ENCODE data around the gene SPTBN4. TPM values are rescaled to one million over a fixed set of nuclear protein-coding genes. Genes with fewer than 3 reads are reported as not detected.

The SPTBN4 gene
- total and polyA plus RNA-seq, 2 experiments from 2014 or later, result 0.67 to 1.3 TPM

GRCh38 chr19:40553885-40554857, 87.4 kb downstream of the SPTBN4 start:
- H3K79me2 ChIP-seq, result no peaks in the 10 kb centered on the region
- DNase-seq (ENCODE audit: low spot score), result no peak
- 38% methylated on average over 60 of the region's 69 CpGs for WGBS (ENCODE audit: low lambda C conversion rate, missing lambda C conversion rate)

DNA sequence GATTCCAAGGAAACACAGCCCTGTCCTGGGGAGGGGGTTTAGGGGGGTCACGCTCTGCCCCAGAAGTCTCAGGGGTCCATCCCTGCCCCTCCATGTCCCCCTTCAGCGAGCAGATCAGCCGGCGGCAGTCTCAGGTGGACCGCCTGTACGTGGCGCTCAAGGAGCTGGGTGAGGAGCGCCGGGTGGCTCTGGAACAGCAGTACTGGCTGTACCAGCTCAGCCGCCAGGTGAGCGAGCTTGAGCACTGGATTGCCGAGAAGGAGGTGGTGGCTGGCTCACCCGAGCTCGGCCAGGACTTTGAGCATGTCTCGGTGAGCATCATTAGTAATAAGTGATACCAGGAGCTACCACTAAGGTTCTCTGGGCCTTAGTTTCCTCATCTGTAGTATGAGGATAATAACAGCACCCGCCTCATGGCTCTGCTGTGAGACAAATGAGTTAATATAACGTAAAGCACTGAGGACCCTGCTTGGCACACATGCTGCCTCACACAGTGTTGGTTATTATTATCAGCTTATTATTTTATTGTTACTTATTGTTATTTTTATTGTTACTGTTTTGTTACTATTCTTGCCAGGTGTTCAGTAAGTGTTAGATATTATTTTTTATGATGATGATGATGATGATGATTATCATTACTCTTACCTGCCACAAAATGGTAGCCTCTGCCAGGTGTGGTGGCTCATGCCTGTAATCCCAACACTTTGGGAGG, 89.3 kb downstream of the SPTBN4 start:
- DNase-seq (ENCODE audit: low spot score), result no peak

More at GRCh38 chr19:40553885-40554857, 87.4 kb downstream of the SPTBN4 start:
- Histone ChIP-seq H3K27me3 (peaks cover 39% of the 10 kb centered on the region), H2AFZ (no peak overlapping the region), H3K4me2 (peak overlapping the region; percentile 41), H3K36me3 (replicated peaks; ENCODE audit: insufficient read depth, low read depth) (no peaks in the 10 kb centered on the region), H3K27ac (no peak overlapping the region), H3K9me2 (replicated peaks; ENCODE audit: insufficient read depth) (no peaks in the 10 kb centered on the region), H4K20me1 (ENCODE audit: insufficient read depth, poor library complexity, severe bottlenecking) (no peaks in the 10 kb centered on the region), H3K4me1 (ENCODE audit: insufficient read depth) (no peaks in the 10 kb centered on the region), H3K4me3 (no peak overlapping the region), H3K9me3 (ENCODE audit: low read depth) (no peaks in the 10 kb centered on the region)
- TF ChIP-seq, protein P1, sequence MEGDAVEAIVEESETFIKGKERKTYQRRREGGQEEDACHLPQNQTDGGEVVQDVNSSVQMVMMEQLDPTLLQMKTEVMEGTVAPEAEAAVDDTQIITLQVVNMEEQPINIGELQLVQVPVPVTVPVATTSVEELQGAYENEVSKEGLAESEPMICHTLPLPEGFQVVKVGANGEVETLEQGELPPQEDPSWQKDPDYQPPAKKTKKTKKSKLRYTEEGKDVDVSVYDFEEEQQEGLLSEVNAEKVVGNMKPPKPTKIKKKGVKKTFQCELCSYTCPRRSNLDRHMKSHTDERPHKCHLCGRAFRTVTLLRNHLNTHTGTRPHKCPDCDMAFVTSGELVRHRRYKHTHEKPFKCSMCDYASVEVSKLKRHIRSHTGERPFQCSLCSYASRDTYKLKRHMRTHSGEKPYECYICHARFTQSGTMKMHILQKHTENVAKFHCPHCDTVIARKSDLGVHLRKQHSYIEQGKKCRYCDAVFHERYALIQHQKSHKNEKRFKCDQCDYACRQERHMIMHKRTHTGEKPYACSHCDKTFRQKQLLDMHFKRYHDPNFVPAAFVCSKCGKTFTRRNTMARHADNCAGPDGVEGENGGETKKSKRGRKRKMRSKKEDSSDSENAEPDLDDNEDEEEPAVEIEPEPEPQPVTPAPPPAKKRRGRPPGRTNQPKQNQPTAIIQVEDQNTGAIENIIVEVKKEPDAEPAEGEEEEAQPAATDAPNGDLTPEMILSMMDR (IDR thresholded peaks at IDR 0.05; ENCODE audit: poor library complexity), result no peak
- TF ChIP-seq EZH2 (IDR thresholded peaks at IDR 0.05; ENCODE audit: borderline replicate concordance), result no peak
- TF ChIP-seq EZH2phosphoT487 (IDR thresholded peaks at IDR 0.05; ENCODE audit: low read depth, severe bottlenecking, unreplicated experiment), result no peak

GRCh38 chr19:40556953-40557530, 90.2 kb downstream of the SPTBN4 start:
- Histone ChIP-seq H3K79me2 (no peaks in the 10 kb centered on the region), H3K4me2 (no peak overlapping the region), H3K36me3 (replicated peaks; ENCODE audit: insufficient read depth, low read depth) (no peaks in the 10 kb centered on the region), H2AFZ (no peak overlapping the region), H3K27ac (no peak overlapping the region), H3K9me3 (ENCODE audit: low read depth) (no peaks in the 10 kb centered on the region), H4K20me1 (ENCODE audit: insufficient read depth, poor library complexity, severe bottlenecking) (no peaks in the 10 kb centered on the region), H3K4me3 (no peak overlapping the region), H3K9me2 (replicated peaks; ENCODE audit: insufficient read depth) (no peaks in the 10 kb centered on the region), H3K27me3 (peaks cover 39% of the 10 kb centered on the region), H3K4me1 (ENCODE audit: insufficient read depth) (no peaks in the 10 kb centered on the region)
- WGBS (ENCODE audit: low lambda C conversion rate, missing lambda C conversion rate), result 88% methylated on average over 24 of the region's 24 CpGs
- TF ChIP-seq, protein P1 (IDR thresholded peaks at IDR 0.05; ENCODE audit: poor library complexity), result no peak
- no peak for TF ChIP-seq EZH2 (IDR thresholded peaks at IDR 0.05; ENCODE audit: borderline replicate concordance)
- TF ChIP-seq EZH2phosphoT487 (IDR thresholded peaks at IDR 0.05; ENCODE audit: low read depth, severe bottlenecking, unreplicated experiment), result no peak
- DNase-seq (ENCODE audit: low spot score), result no peak

More for the DNA sequence above, 89.3 kb downstream of the SPTBN4 start:
- no peaks in the 10 kb centered on the region for H3K9me3 ChIP-seq (ENCODE audit: low read depth)
- no peaks in the 10 kb centered on the region for H4K20me1 ChIP-seq (ENCODE audit: insufficient read depth, poor library complexity, severe bottlenecking)
- no peak overlapping the region for H3K4me3 ChIP-seq
- no peak overlapping the region for H3K4me2 ChIP-seq
- H2AFZ ChIP-seq, result no peak overlapping the region
- H3K27me3 ChIP-seq, result peaks cover 39% of the 10 kb centered on the region
- no peak overlapping the region for H3K27ac ChIP-seq
- H3K4me1 ChIP-seq (ENCODE audit: insufficient read depth), result no peaks in the 10 kb centered on the region
- TF ChIP-seq EZH2phosphoT487 (IDR thresholded peaks at IDR 0.05; ENCODE audit: low read depth, severe bottlenecking, unreplicated experiment) (no peak), EZH2 (IDR thresholded peaks at IDR 0.05; ENCODE audit: borderline replicate concordance) (no peak)
- TF ChIP-seq, protein P1 (IDR thresholded peaks at IDR 0.05; ENCODE audit: poor library complexity), result no peak
- no peaks in the 10 kb centered on the region for H3K9me2 ChIP-seq (replicated peaks; ENCODE audit: insufficient read depth)
- H3K79me2 ChIP-seq, result no peaks in the 10 kb centered on the region
- H3K36me3 ChIP-seq (replicated peaks; ENCODE audit: insufficient read depth, low read depth), result no peaks in the 10 kb centered on the region
- WGBS (ENCODE audit: low lambda C conversion rate, missing lambda C conversion rate), result 79% methylated on average over 17 of the region's 17 CpGs
